Progenitor cell of endocrine pancreas (in vitro differentiated cells): ENCODE data around the gene HECW1. TPM values are rescaled to one million over a fixed set of nuclear protein-coding genes. Genes with fewer than 3 reads are reported as not detected.

ENCODE experiments used
- DNase-seq: peaks from one replicate; pipeline ENCODE4 v3.0.0; 2021; ENCODE audit warnings: low spot score; ENCODE audit not compliant: unreplicated experiment
- H3K27ac Mint-ChIP-seq: 2 replicates; pipeline ENCODE4 v1.8.0; 2021; ENCODE audit warnings: mild to moderate bottlenecking, moderate library complexity, mixed read lengths
- H3K27me3 Mint-ChIP-seq: 2 replicates; pipeline ENCODE4 v1.8.0; 2021; ENCODE audit warnings: mixed read lengths
- H3K36me3 Mint-ChIP-seq: 2 replicates; pipeline ENCODE4 v1.8.0; 2022; ENCODE audit warnings: mixed read lengths; ENCODE audit not compliant: insufficient read depth
- H3K4me1 Mint-ChIP-seq: 2 replicates; pipeline ENCODE4 v1.8.0; 2021; ENCODE audit warnings: low read depth, mixed read lengths
- H3K4me3 Mint-ChIP-seq: 2 replicates; pipeline ENCODE4 v1.8.0; 2021; ENCODE audit warnings: low read depth, mild to moderate bottlenecking, moderate library complexity, mixed read lengths
- H3K9me3 Mint-ChIP-seq: 2 replicates; pipeline ENCODE4 v1.8.0; 2021; ENCODE audit warnings: low read depth, mixed read lengths
- CTCF ChIP-seq: fragments of 200-600 bp; sonication (generic); IDR thresholded peaks from one replicate; pipeline ENCODE4 v1.5.0; 2021; ENCODE audit warnings: antibody characterized with exemption, mild to moderate bottlenecking; ENCODE audit not compliant: unreplicated experiment
- total RNA-seq: library from RNA; stranded (reverse); gene quantifications from 2 replicates; pipeline ENCODE4 v1.2.1, GENCODE V29; 2021

HECW1 gene
- total RNA-seq, 1 donor from 2014 or later, result 0.50 TPM

GRCh38 chr7:43491984-43492383 lies 379.5 kb downstream of the HECW1 start:
- no peak overlapping the region for H3K27ac Mint-ChIP-seq

GRCh38 chr7:43492896-43493295 lies 380.4 kb downstream of the HECW1 start:
- Mint-ChIP-seq H3K27ac (no peak overlapping the region), H3K36me3 (no peaks in the 10 kb centered on the region), H3K27me3 (peaks cover 4% of the 10 kb centered on the region), H3K9me3 (no peaks in the 10 kb centered on the region), H3K4me3 (no peak overlapping the region), H3K4me1 (peaks cover 35% of the 10 kb centered on the region)
- DNase-seq, result no peak
- no peak for TF ChIP-seq CTCF

More at GRCh38 chr7:43491984-43492383, 379.5 kb downstream of the HECW1 start:
- Mint-ChIP-seq H3K36me3 (no peaks in the 10 kb centered on the region), H3K9me3 (no peaks in the 10 kb centered on the region), H3K4me3 (no peak overlapping the region), H3K27me3 (peaks cover 3% of the 10 kb centered on the region), H3K4me1 (peaks cover 43% of the 10 kb centered on the region)
- TF ChIP-seq CTCF, result no peak
- no peak for DNase-seq

DNA sequence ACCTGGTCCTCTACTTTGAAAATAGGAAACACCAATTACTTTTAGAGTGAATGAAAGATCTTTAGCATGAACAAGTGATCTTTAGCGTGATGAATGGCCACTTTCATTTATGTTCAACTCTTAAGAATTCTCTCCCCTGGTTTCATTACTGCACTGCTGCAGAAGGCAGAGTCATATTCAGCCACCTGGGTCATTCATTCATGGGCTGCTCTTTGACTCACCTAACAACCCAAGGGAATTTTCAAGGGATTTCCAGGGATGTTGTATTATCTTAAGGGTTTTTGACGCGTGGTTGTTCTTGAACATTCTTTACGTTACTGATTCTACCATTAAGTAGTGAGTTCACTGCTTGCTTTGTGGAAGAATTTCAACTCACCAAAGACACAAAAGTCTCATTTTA lies 383.1 kb downstream of the HECW1 start:
- Mint-ChIP-seq H3K4me1 (peaks cover 14% of the 10 kb centered on the region), H3K27ac (no peak overlapping the region), H3K4me3 (no peak overlapping the region), H3K27me3 (peaks cover 4% of the 10 kb centered on the region), H3K9me3 (no peaks in the 10 kb centered on the region), H3K36me3 (no peaks in the 10 kb centered on the region)
- no peak for TF ChIP-seq CTCF
- DNase-seq, result no peak

DNA sequence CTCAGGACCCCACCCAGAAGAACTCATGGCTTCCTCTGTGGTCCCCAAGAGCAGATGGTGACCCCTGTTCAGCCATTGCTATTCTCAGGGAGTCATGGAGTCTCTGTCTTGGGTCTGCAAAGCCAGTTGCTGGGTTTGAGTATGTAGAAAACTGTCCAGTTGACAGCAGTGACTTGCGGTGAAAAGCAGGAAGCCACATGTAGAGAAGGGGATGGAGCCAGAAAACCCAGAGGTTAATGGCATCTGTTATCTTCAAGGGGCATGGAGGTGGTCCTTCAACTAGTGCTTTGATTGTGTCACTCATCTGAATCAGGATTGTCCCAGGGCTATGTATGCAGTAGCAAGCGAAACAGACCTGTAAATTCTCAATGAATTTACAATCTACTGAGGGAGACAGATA lies 384.1 kb downstream of the HECW1 start:
- no peak for TF ChIP-seq CTCF

GRCh38 chr7:43501870-43502269 lies 389.4 kb downstream of the HECW1 start:
- peaks cover 2% of the 10 kb centered on the region for H3K27me3 Mint-ChIP-seq
- H3K27ac Mint-ChIP-seq, result no peak overlapping the region
- TF ChIP-seq CTCF, result no peak
- no peaks in the 10 kb centered on the region for H3K36me3 Mint-ChIP-seq
- no peaks in the 10 kb centered on the region for H3K9me3 Mint-ChIP-seq
- peaks cover 1% of the 10 kb centered on the region for H3K4me1 Mint-ChIP-seq
- no peak for DNase-seq
- H3K4me3 Mint-ChIP-seq, result no peak overlapping the region

More for the DNA sequence above, 384.1 kb downstream of the HECW1 start:
- Mint-ChIP-seq H3K9me3 (no peaks in the 10 kb centered on the region), H3K27ac (no peak overlapping the region), H3K27me3 (peaks cover 4% of the 10 kb centered on the region), H3K4me1 (peaks cover 8% of the 10 kb centered on the region), H3K4me3 (no peak overlapping the region), H3K36me3 (no peaks in the 10 kb centered on the region)
- no peak for DNase-seq
